CD4-positive, alpha-beta T cell treated with Interleukin-12 subunit alpha and Interleukin-12 subunit beta, for 1 hour (primary cell): Measurements from ENCODE around the gene NBPF12.
"Not testable (repeated sequence)": the region's sequence is repeated elsewhere in the genome, so short reads cannot be mapped to it uniquely, and the experiment has no call there.

ENCODE experiments used
- DNase-seq: peaks from one replicate; pipeline ENCODE4 v3.0.0-alpha.2; 2020

The NBPF12 gene

GRCh38 chr1:146938242-146938902 lies at the start of gene NBPF12:
TSS of gene NBPF12 (plus strand) at chr1:146938324. CDS start at chr1:146960144, 21,820 bp downstream.
- DNase-seq: peak; percentile 85

GRCh38 chr1:146891355-146891754 lies 46.8 kb upstream of the NBPF12 start:
- not testable (repeated sequence) for DNase-seq

- not testable (repeated sequence) for DNase-seq
Observed at GRCh38 chr1:146892331-146892730, 45.8 kb upstream of the NBPF12 start.

- DNase-seq: not testable (repeated sequence)
Observed at GRCh38 chr1:146907565-146908261, 30.4 kb upstream of the NBPF12 start.

GRCh38 chr1:146912975-146913374 lies 25.1 kb upstream of the NBPF12 start:
- DNase-seq: not testable (repeated sequence)

GRCh38 chr1:146920811-146921210 lies 17.3 kb upstream of the NBPF12 start:
- not testable (repeated sequence) for DNase-seq

GRCh38 chr1:146922614-146923013 lies 15.5 kb upstream of the NBPF12 start:
- DNase-seq: not testable (repeated sequence)

GRCh38 chr1:146924106-146924505 lies 14.0 kb upstream of the NBPF12 start:
- not testable (repeated sequence) for DNase-seq

- DNase-seq: not testable (repeated sequence)
Observed at GRCh38 chr1:146926413-146926812, 11.7 kb upstream of the NBPF12 start.

- not testable (repeated sequence) for DNase-seq
Observed at GRCh38 chr1:146930225-146930624, 7.9 kb upstream of the NBPF12 start.

GRCh38 chr1:146934390-146935223 lies 3.5 kb upstream of the NBPF12 start:
- not testable (repeated sequence) for DNase-seq

GRCh38 chr1:146937462-146937861 lies 662 bp upstream of the NBPF12 start:
- peak; percentile 31 for DNase-seq

- DNase-seq: peak; percentile 24
Observed at GRCh38 chr1:146938927-146939786, 1.0 kb downstream of the NBPF12 start.

- DNase-seq: not testable (repeated sequence)
Observed at GRCh38 chr1:146940293-146940692, 2.2 kb downstream of the NBPF12 start.

GRCh38 chr1:146943342-146943886 lies 5.3 kb downstream of the NBPF12 start:
- DNase-seq: not testable (repeated sequence)

GRCh38 chr1:146948127-146948526 lies 10.0 kb downstream of the NBPF12 start:
- DNase-seq: not testable (repeated sequence)

- DNase-seq: not testable (repeated sequence)
Observed at GRCh38 chr1:146964340-146964739, 26.2 kb downstream of the NBPF12 start.

GRCh38 chr1:146966351-146966750 lies 28.2 kb downstream of the NBPF12 start:
- not testable (repeated sequence) for DNase-seq

- DNase-seq: not testable (repeated sequence)
Observed at GRCh38 chr1:146970656-146971055, 32.5 kb downstream of the NBPF12 start.

GRCh38 chr1:146972681-146973080 lies 34.6 kb downstream of the NBPF12 start:
- DNase-seq: not testable (repeated sequence)

GRCh38 chr1:146985855-146986254 lies 47.7 kb downstream of the NBPF12 start:
- DNase-seq: not testable (repeated sequence)

- not testable (repeated sequence) for DNase-seq
Observed at GRCh38 chr1:146986450-146986849, 48.3 kb downstream of the NBPF12 start.
